Uterus (tissue), 2 donors: ENCODE data around the gene BARHL1.

ENCODE experiments used
- CTCF ChIP-seq, 4 experiments: fragments of 200-600 bp in 2 of 4; fragments of 450-650 bp in 2 of 4; sonication (generic) in 2 of 4; IDR thresholded peaks; one replicate each; pipeline ENCODE4 v1.5.1; 2016 to 2019; ENCODE audit warnings: antibody characterized with exemption in 4 of 4, mild to moderate bottlenecking in 2 of 4, moderate library complexity in 1 of 4
- POLR2A ChIP-seq, 2 donors: fragments of 450-650 bp; IDR thresholded peaks; one replicate each; pipeline ENCODE4 v1.6.1; 2016; ENCODE audit warnings: antibody characterized with exemption in 2 of 2, mild to moderate bottlenecking in 1 of 2, moderate library complexity in 1 of 2

GRCh38 chr9:132583584-132584304 lies 1.3 kb downstream of the BARHL1 start:
- no peak for TF ChIP-seq CTCF (IDR thresholded peaks at IDR 0.05)
- TF ChIP-seq POLR2A (IDR thresholded peaks at IDR 0.05) = no peak
